HCT116 (cell line): ENCODE data around the gene SLC2A5. TPM values are rescaled to one million over a fixed set of nuclear protein-coding genes. Genes with fewer than 3 reads are reported as not detected.

Source experiments
- ATAC-seq: fragments of 200-7000 bp; cut with Tn5 transposase; 2 replicates; pipeline ENCODE4 v1.9.1; 2020; ENCODE audit warnings: mild to moderate bottlenecking, moderate library complexity
- BruUV-seq: library from RNA; stranded (reverse); fragments of 400-500 nt; replicated peaks from 2 replicates; lab custom pipeline; 2021; lab: Mats Ljungman, UMichigan
- CTCF ChIA-PET: fragments of 300-600 bp; sonication (Branson Sonifier 250); formaldehyde crosslinking; loops from one replicate; lab custom pipeline; 2021; ENCODE audit warnings: antibody characterized with exemption; lab: Charles Lee
- POLR2A ChIA-PET: fragments of 300-600, 350-600 bp; sonication (Branson Sonifier 250); formaldehyde crosslinking; loops from one replicate; lab custom pipeline; 2021; ENCODE audit warnings: antibody characterized with exemption; lab: Charles Lee
- RAD21 ChIA-PET, 2 experiments: fragments of 300-600 bp; sonication (Branson Sonifier 250); formaldehyde crosslinking; loops; one replicate each; lab custom pipeline; 2023; ENCODE audit warnings: low total read pairs in 2 of 2; ENCODE audit not compliant: uncharacterized antibody in 2 of 2, unreplicated experiment in 2 of 2, low non-redundant PET in 1 of 2; lab: Charles Lee
- DNase-seq: peaks from one replicate; pipeline ENCODE4 v3.0.0-alpha.2; 2010; ENCODE audit warnings: low read depth, low spot score
- H2AFZ ChIP-seq: fragments of 200-600 bp; shearing (Covaris generic), sonication (generic); 2 replicates; pipeline ENCODE4 v1.6.1; 2017; ENCODE audit warnings: low read depth, mixed run types, mixed read lengths, antibody characterized with exemption, low read length; ENCODE audit not compliant: poor library complexity, severe bottlenecking
- H3K27ac ChIP-seq: 2 replicates; pipeline ENCODE4 v1.5.1; 2012; ENCODE audit warnings: low read depth, low read length
- H3K27me3 ChIP-seq: fragments of 200-600 bp; sonication (generic); 2 replicates; pipeline ENCODE4 v1.6.1; 2016; ENCODE audit warnings: mixed run types, low read length, mixed read lengths; ENCODE audit not compliant: insufficient read depth
- H3K36me3 ChIP-seq, 2 experiments: fragments of 200-500 bp in 1 of 2; fragments of 200-600 bp in 1 of 2; sonication (Bioruptor generic) in 1 of 2; sonication (generic) in 1 of 2; 2 replicates each; pipeline versions ENCODE4 v1.5.1 to v1.6.1; 2014 to 2016; ENCODE audit warnings: low read length in 2 of 2, inconsistent platforms in 1 of 2, mixed read lengths in 1 of 2, mixed run types in 1 of 2; ENCODE audit not compliant: insufficient read depth in 2 of 2, control insufficient read depth in 1 of 2
- H3K4me1 ChIP-seq, 2 experiments: fragments of 200-600 bp in 1 of 2; sonication (generic) in 1 of 2; 2 replicates each; pipeline versions ENCODE4 v1.5.1 to v1.6.1; 2012 to 2017; ENCODE audit warnings: low read length in 2 of 2, inconsistent platforms in 1 of 2, mild to moderate bottlenecking in 1 of 2, mixed read lengths in 1 of 2, mixed run types in 1 of 2, moderate library complexity in 1 of 2; ENCODE audit not compliant: insufficient read depth in 2 of 2, control insufficient read depth in 1 of 2
- H3K4me2 ChIP-seq: fragments of 200-600 bp; sonication (generic); 2 replicates; pipeline ENCODE4 v1.6.1; 2017; ENCODE audit warnings: mixed run types, low read length, mixed read lengths
- H3K4me3 ChIP-seq, 2 experiments: fragments of 200-600 bp in 1 of 2; sonication (generic) in 1 of 2; replicated peaks in 1 of 2; 2 replicates each; pipeline ENCODE4 v1.5.1; 2011 to 2016; ENCODE audit warnings: low read length in 2 of 2, control low read depth in 1 of 2, low read depth in 1 of 2, mild to moderate bottlenecking in 1 of 2, mixed read lengths in 1 of 2, mixed run types in 1 of 2
- H3K79me2 ChIP-seq: fragments of 200-600 bp; sonication (generic); 2 replicates; pipeline ENCODE4 v1.6.1; 2017; ENCODE audit warnings: mild to moderate bottlenecking, mixed run types, low read length, moderate library complexity, mixed read lengths; ENCODE audit not compliant: insufficient read depth
- H3K9ac ChIP-seq: fragments of 200-600 bp; sonication (generic); 2 replicates; pipeline ENCODE4 v1.6.1; 2016; ENCODE audit warnings: low read length, mixed read lengths
- H3K9me2 ChIP-seq: fragments of 200-600 bp; sonication (generic), shearing (Covaris generic); 2 replicates; pipeline ENCODE4 v1.6.1; 2017; ENCODE audit warnings: mixed run types, mild to moderate bottlenecking, moderate library complexity; ENCODE audit not compliant: insufficient read depth
- H3K9me3 ChIP-seq, 2 experiments: fragments of 200-500 bp in 1 of 2; fragments of 200-600 bp in 1 of 2; sonication (Bioruptor generic) in 1 of 2; sonication (generic) in 1 of 2; 2 replicates each; pipeline ENCODE4 v1.6.1; 2014 to 2017; ENCODE audit warnings: low read length in 2 of 2, mixed read lengths in 2 of 2, inconsistent platforms in 1 of 2, low read depth in 1 of 2, mild to moderate bottlenecking in 1 of 2, mixed run types in 1 of 2, moderate library complexity in 1 of 2; ENCODE audit not compliant: control insufficient read depth in 1 of 2, insufficient read depth in 1 of 2
- H4K20me1 ChIP-seq: fragments of 200-600 bp; sonication (generic), shearing (Covaris generic); 2 replicates; pipeline ENCODE4 v1.6.1; 2017; ENCODE audit warnings: mixed run types, mild to moderate bottlenecking, moderate library complexity; ENCODE audit not compliant: insufficient read depth
- CEBPB ChIP-seq: IDR thresholded peaks from 2 replicates; pipeline ENCODE4 v1.6.1; 2012; ENCODE audit warnings: low read depth
- EGR1 ChIP-seq: IDR thresholded peaks from 2 replicates; pipeline ENCODE4 v1.6.1; 2012; ENCODE audit warnings: low read depth
- EZH2phosphoT487 ChIP-seq: fragments of 200-600 bp; IDR thresholded peaks from 2 replicates; pipeline ENCODE4 v1.6.1; 2018; ENCODE audit warnings: antibody characterized with exemption, borderline replicate concordance
- FOSL1 ChIP-seq: IDR thresholded peaks from 2 replicates; pipeline ENCODE4 v1.6.1; 2012; ENCODE audit warnings: low read depth
- JUND ChIP-seq: IDR thresholded peaks from 2 replicates; pipeline ENCODE4 v1.6.1; 2012
- POLR2A ChIP-seq: IDR thresholded peaks from 2 replicates; pipeline ENCODE4 v1.7.0; 2011; ENCODE audit warnings: borderline replicate concordance; ENCODE audit not compliant: insufficient read depth, insufficient read length; ENCODE audit errors: extremely low read depth
- POLR2AphosphoS5 ChIP-seq: IDR thresholded peaks from 2 replicates; pipeline ENCODE4 v1.6.1; 2011; ENCODE audit warnings: mild to moderate bottlenecking, low read depth, low read length, moderate library complexity
- RAD21 ChIP-seq: IDR thresholded peaks from 2 replicates; pipeline ENCODE4 v1.6.1; 2012; ENCODE audit warnings: low read depth, mild to moderate bottlenecking
- SIN3A ChIP-seq: IDR thresholded peaks from 2 replicates; pipeline ENCODE4 v1.6.1; 2012; ENCODE audit warnings: low read depth
- SP1 ChIP-seq: IDR thresholded peaks from 2 replicates; pipeline ENCODE4 v1.6.1; 2012; ENCODE audit warnings: low read depth
- SRF ChIP-seq: IDR thresholded peaks from 2 replicates; pipeline ENCODE4 v1.6.1; 2012; ENCODE audit warnings: low read depth
- TCF7L2 ChIP-seq: IDR thresholded peaks from 2 replicates; pipeline ENCODE4 v1.7.0; 2011; ENCODE audit warnings: borderline replicate concordance, inconsistent platforms; ENCODE audit not compliant: insufficient read depth, insufficient read length; ENCODE audit errors: extremely low read depth
- ZFX ChIP-seq: fragments of 450-650 bp; IDR thresholded peaks from 2 replicates; pipeline ENCODE4 v1.6.1; 2017
- ZNF274 ChIP-seq: fragments of 200-500 bp; sonication (Bioruptor generic); IDR thresholded peaks from 2 replicates; pipeline ENCODE4 v1.6.1; 2014; ENCODE audit warnings: mild to moderate bottlenecking, low read depth, low read length, inconsistent platforms
- intact Hi-C: fragments of 100-400 bp; cut with micrococcal nuclease; formaldehyde crosslinking; loops from 2 replicates; pipeline ENCODE4 v1.10.0; 2022
- total RNA-seq: library from RNA; stranded (reverse); gene quantifications from one replicate; pipeline ENCODE4 v1.2.1, GENCODE V29; 2021; ENCODE audit not compliant: unreplicated experiment
- TF ChIP-seq, protein P1 (sequence below), 3 experiments: fragments of 200-600 bp in 1 of 3; sonication (generic) in 1 of 3; IDR thresholded peaks in 2 of 3; conservative IDR thresholded peaks in 1 of 3; 2 replicates each; pipeline ENCODE4 v1.5.1; 2012 to 2017; ENCODE audit warnings: low read depth in 2 of 3, low read length in 2 of 3, antibody characterized with exemption in 1 of 3, borderline replicate concordance in 1 of 3, control low read depth in 1 of 3, mild to moderate bottlenecking in 1 of 3, mixed read lengths in 1 of 3, mixed run types in 1 of 3, moderate library complexity in 1 of 3; ENCODE audit not compliant: insufficient read depth in 1 of 3
- TF ChIP-seq, protein P2 (sequence below): IDR thresholded peaks from 2 replicates; pipeline ENCODE4 v1.6.1; 2012; ENCODE audit warnings: low read depth
- TF ChIP-seq, protein P3 (sequence below): IDR thresholded peaks from 2 replicates; pipeline ENCODE4 v1.6.1; 2012
- TF ChIP-seq, protein P4 (sequence below): IDR thresholded peaks from 2 replicates; pipeline ENCODE4 v1.6.1; 2011; ENCODE audit warnings: mild to moderate bottlenecking, low read length, moderate library complexity; ENCODE audit not compliant: insufficient replicate concordance; ENCODE audit errors: extremely low read depth

Gene SLC2A5
- total RNA-seq, 1 experiment from 2014 or later: not detected

DNA sequence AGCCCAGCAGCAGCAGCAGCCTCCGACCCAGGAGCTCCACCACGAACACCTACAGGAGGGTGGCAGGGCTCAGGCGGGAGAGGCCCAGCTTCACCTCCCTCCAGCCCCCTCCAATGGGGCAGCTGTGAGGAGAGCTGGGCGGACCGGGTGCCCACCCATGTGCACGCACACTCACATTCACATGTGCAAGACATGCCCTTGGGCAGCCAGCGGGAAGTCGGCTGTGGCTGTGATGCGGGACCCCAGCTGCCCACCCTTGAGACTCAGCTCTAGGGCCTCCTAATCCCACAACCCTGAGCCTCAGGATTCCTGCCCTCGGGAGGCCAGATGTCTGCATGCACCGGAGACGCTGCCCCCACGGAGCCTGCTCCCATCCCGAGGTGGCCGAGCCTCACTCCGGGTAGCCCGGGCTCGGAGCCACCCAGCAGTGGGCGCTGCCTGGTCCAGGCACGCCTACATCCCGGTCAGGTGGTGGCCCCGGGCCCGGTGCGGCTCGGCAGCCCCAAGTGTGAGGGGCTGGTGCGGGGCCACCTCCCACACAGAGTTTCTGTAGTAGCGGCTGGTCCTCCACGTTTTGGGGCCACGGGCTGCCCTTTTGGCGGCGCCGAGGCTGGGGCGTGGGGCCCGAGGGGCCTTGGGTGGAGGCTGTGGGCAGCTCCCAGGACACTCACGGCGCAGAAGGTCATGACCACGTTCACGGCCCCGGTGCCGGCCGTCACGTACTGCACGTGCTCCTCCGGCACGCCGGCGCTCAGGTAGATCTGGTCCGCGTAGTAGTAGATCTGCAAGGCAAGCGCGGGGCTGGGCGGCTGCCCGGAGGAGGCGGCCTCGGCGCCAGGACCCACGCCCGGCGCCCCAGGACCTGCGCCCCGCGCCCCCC lies 30.3 kb downstream of the SLC2A5 start (continued):
- TF ChIP-seq, protein P1, sequence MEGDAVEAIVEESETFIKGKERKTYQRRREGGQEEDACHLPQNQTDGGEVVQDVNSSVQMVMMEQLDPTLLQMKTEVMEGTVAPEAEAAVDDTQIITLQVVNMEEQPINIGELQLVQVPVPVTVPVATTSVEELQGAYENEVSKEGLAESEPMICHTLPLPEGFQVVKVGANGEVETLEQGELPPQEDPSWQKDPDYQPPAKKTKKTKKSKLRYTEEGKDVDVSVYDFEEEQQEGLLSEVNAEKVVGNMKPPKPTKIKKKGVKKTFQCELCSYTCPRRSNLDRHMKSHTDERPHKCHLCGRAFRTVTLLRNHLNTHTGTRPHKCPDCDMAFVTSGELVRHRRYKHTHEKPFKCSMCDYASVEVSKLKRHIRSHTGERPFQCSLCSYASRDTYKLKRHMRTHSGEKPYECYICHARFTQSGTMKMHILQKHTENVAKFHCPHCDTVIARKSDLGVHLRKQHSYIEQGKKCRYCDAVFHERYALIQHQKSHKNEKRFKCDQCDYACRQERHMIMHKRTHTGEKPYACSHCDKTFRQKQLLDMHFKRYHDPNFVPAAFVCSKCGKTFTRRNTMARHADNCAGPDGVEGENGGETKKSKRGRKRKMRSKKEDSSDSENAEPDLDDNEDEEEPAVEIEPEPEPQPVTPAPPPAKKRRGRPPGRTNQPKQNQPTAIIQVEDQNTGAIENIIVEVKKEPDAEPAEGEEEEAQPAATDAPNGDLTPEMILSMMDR (IDR thresholded peaks at IDR 0.05 in 2 of 3, conservative IDR thresholded peaks at IDR 0.05 in 1 of 3; ENCODE audit: borderline replicate concordance in 1 of 3, insufficient read depth in 1 of 3, low read depth in 2 of 3, low read length in 2 of 3): no peak
- TF ChIP-seq EZH2phosphoT487: no peak

DNA sequence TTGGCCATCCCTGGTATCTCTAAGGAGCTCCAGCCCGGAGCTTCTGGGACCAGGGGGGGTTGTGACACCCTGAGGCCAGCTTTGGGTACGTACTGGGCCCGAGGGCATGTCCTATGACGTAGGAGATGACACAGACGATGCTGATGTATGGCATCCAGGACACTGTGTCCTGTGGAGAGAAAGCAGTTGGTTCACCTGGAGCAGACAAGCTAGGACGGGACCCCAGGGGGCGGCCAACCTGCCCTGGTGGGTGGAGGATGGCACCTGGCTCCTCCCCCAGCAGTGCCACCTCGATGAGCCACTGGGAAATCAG lies 31.1 kb downstream of the SLC2A5 start:
- Histone ChIP-seq H3K27ac (no peak overlapping the region), H3K79me2 (no peaks in the 10 kb centered on the region), H3K27me3 (no peaks in the 10 kb centered on the region), H3K4me1 (no peaks in the 10 kb centered on the region), H4K20me1 (no peaks in the 10 kb centered on the region), H3K9ac (no peak overlapping the region), H3K4me3 (no peak overlapping the region), H3K36me3 (no peaks in the 10 kb centered on the region), H3K9me2 (no peaks in the 10 kb centered on the region), H2AFZ (no peak overlapping the region), H3K9me3 (peaks cover 7 to 10% of the 10 kb centered on the region in 2 experiments; a peak in 2 of 4 replicates), H3K4me2 (no peak overlapping the region)
- intact Hi-C loops: no loop called here
- ChIA-PET POLR2A (interaction anchor here (1.2 kb wide), 1 partner anchor 12 kb away, joined by 3 read pairs; no protein-coding TSS in a partner anchor), RAD21 (no interaction called here), CTCF (interaction anchor here (1.8 kb wide), 1 partner anchor 33 kb away, joined by 4 read pairs; no protein-coding TSS in a partner anchor)
- no peak for ATAC-seq
- no TSS peak for BruUV-seq
- TF ChIP-seq SRF (no peak), EGR1 (no peak), ZFX (no peak), POLR2AphosphoS5 (no peak), SIN3A (no peak), ZNF274 (no peak), JUND (no peak), TCF7L2 (no peak), RAD21 (no peak), POLR2A (no peak), FOSL1 (no peak), SP1 (no peak), CEBPB (no peak)
- TF ChIP-seq, protein P2, sequence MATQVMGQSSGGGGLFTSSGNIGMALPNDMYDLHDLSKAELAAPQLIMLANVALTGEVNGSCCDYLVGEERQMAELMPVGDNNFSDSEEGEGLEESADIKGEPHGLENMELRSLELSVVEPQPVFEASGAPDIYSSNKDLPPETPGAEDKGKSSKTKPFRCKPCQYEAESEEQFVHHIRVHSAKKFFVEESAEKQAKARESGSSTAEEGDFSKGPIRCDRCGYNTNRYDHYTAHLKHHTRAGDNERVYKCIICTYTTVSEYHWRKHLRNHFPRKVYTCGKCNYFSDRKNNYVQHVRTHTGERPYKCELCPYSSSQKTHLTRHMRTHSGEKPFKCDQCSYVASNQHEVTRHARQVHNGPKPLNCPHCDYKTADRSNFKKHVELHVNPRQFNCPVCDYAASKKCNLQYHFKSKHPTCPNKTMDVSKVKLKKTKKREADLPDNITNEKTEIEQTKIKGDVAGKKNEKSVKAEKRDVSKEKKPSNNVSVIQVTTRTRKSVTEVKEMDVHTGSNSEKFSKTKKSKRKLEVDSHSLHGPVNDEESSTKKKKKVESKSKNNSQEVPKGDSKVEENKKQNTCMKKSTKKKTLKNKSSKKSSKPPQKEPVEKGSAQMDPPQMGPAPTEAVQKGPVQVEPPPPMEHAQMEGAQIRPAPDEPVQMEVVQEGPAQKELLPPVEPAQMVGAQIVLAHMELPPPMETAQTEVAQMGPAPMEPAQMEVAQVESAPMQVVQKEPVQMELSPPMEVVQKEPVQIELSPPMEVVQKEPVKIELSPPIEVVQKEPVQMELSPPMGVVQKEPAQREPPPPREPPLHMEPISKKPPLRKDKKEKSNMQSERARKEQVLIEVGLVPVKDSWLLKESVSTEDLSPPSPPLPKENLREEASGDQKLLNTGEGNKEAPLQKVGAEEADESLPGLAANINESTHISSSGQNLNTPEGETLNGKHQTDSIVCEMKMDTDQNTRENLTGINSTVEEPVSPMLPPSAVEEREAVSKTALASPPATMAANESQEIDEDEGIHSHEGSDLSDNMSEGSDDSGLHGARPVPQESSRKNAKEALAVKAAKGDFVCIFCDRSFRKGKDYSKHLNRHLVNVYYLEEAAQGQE: no peak
- TF ChIP-seq, protein P3, sequence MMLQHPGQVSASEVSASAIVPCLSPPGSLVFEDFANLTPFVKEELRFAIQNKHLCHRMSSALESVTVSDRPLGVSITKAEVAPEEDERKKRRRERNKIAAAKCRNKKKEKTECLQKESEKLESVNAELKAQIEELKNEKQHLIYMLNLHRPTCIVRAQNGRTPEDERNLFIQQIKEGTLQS: no peak
- TF ChIP-seq, protein P4, sequence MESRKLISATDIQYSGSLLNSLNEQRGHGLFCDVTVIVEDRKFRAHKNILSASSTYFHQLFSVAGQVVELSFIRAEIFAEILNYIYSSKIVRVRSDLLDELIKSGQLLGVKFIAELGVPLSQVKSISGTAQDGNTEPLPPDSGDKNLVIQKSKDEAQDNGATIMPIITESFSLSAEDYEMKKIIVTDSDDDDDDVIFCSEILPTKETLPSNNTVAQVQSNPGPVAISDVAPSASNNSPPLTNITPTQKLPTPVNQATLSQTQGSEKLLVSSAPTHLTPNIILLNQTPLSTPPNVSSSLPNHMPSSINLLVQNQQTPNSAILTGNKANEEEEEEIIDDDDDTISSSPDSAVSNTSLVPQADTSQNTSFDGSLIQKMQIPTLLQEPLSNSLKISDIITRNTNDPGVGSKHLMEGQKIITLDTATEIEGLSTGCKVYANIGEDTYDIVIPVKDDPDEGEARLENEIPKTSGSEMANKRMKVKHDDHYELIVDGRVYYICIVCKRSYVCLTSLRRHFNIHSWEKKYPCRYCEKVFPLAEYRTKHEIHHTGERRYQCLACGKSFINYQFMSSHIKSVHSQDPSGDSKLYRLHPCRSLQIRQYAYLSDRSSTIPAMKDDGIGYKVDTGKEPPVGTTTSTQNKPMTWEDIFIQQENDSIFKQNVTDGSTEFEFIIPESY: no peak
- DNase-seq: no peak
